Activated CD8-positive, alpha-beta memory T cell treated with anti-CD3 and anti-CD28 coated beads for 4 hours (primary cell): ENCODE data around the gene RASSF1.

ENCODE experiments used
- DNase-seq, 2 donors: peaks; one replicate each; pipeline ENCODE4 v3.0.0-alpha.2; 2020; ENCODE audit warnings: low read depth in 2 of 2

The RASSF1 gene

DNA sequence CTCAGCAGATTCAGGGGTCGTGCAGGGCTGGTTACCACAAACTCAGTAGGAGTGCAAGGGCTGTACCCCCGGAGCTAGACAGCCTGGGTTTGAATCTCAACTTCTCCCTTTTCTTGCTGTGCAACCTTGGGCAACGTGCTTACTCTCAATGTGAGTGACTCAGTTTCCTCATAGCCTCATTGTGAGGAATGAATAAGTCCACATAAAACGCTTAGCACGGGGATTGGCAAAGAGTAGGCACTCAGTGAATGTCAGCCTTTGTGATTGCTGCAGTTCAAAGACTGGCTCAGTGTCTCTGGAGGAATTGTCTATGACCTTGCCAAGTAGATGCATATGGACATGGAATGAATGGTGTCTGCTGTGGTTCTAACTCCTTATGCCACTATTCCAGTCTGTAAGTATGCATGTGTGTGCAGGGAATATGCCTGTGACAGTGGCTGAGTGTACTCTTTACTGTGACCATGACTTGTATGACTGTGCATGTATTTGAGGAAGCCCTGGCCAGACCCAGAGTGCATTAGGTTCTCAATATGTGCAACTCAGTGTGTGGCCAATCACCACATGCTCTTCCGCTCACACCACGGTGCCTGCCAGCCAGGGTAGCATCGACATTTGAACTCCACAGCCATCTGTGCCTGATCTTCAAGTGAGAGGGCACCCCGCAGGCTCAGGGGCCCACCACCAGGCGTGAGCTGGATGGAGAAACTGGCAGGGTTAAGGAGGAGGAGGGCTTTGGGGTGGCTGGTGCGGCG, 40.5 kb downstream of the RASSF1 start:
- DNase-seq, result no peak

DNA sequence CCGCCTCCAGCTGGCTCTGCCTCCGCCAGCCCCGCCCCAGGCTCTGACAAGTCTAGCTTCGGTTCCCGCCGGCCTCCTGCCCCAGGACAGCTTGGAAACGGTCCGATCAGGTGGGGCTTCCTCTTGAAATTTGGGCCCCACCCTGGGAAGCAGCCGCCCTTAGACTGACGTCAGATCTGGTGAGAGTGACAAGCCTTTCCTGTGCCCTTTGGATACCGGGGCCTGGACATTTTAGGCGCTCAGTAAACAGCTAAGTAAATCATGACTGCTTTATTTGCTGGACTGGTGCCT, 41.1 kb downstream of the RASSF1 start:
- DNase-seq, result no peak

GRCh38 chr3:50298836-50299637, 41.6 kb downstream of the RASSF1 start, which contains the start of the genes HYAL3 and NAA80:
HYAL3 (minus strand) TSS chr3:50299405; CDS start chr3:50295602, 3,803 bp downstream.
NAA80 (minus strand) TSS chr3:50299405; CDS start chr3:50297463, 1,942 bp downstream.
- peak; percentile 99 for DNase-seq

- no peak for DNase-seq
Measured at GRCh38 chr3:50297896-50298725, 42.5 kb downstream of the RASSF1 start.

DNA sequence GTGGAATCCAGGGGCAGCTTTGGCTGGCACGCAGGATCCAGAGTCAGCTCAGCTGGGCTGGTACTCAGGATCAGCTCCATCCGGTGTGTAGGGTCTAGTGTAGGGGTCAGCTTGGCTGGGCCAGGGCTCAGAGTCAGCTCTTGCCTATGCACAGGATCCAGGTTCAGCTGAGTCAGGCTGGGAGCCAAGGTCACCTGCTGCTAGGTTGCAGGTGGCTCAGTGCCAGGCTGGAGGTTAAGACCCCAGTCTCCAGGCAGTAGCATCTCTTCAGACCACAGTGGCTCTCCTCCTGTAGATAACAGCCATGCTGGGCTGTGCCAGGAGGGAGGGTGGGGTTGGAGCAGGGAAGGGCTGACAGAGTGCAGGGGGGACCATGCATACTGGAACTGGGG, 43.3 kb downstream of the RASSF1 start:
- DNase-seq, result no peak

DNA sequence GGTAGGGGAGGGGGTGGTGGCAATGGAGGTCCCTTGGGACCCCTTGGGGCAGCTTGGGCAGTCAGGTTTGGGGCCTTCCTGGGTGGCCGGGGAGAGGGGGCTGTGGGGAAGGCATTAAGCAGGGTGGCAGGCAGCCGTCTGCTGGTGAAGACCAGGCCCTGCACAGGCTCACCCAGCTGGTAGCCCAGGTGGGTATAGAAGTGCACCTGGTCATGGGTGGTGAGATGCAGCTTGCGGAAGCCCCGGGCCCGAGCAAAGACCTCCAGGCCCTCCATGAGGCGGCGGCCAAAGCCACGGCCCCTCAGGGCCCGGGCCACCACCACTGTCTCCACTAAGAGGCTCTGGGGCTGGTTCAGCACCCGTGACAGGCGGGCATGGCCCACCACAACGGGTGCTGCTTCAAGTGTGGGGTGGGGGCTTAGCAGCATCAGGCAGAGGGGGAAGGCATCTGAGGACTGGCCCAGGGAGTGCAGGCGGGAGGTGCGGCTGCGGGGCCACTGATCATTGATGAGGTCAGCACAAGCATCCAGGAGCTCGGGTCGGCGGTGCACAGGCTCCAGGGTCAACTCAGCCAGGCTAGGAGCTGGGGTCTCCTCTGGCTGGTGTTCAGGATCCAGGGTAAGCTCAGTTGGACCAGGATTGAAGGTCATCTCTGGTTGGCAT, 43.8 kb downstream of the RASSF1 start:
- DNase-seq, result no peak

DNA sequence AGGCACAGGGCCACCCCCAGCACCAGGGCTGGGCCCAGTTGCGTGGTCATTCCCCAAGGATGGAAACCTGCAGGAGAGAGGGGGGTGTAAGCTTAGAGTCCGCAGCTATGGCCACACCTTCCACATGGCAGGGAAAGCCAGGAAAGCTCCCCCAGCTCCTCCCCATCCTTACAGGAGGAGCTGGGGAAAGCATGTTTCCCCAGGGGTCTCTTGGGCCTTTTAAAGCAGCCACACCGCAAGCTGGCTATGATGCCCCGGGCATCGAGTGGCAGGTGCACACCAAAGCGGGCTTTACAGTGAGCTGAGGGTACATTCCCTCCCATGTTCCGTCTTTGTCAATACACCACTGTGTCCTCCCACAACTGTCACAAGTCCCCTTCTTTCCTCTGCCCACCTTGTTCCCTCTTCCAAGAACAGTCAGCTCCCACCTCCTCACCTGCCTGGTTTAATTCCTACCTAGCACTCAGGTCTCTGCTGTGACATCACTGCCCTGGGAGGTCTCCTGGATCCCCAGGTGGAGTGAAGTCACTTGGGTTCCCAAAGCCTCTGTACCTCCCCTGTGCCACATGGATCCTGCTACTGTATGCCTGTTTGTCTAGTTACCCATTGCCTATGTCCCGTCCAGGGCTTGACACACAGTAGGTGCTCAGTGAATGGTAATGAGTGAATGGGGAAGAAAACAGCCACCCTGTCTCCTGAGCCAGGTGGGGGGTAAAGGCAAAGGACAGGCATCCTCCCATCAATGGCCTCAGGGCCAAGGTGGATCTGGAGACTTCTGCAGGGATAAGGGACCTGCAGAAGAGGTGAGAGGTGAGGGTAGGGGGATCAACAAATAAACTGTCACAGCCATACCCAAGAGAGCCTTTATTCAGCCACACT, 44.8 kb downstream of the RASSF1 start:
- no peak for DNase-seq

- DNase-seq, result no peak
Measured at GRCh38 chr3:50294492-50295403, 45.9 kb downstream of the RASSF1 start.

GRCh38 chr3:50294089-50294488, 46.5 kb downstream of the RASSF1 start:
- no peak for DNase-seq

DNA sequence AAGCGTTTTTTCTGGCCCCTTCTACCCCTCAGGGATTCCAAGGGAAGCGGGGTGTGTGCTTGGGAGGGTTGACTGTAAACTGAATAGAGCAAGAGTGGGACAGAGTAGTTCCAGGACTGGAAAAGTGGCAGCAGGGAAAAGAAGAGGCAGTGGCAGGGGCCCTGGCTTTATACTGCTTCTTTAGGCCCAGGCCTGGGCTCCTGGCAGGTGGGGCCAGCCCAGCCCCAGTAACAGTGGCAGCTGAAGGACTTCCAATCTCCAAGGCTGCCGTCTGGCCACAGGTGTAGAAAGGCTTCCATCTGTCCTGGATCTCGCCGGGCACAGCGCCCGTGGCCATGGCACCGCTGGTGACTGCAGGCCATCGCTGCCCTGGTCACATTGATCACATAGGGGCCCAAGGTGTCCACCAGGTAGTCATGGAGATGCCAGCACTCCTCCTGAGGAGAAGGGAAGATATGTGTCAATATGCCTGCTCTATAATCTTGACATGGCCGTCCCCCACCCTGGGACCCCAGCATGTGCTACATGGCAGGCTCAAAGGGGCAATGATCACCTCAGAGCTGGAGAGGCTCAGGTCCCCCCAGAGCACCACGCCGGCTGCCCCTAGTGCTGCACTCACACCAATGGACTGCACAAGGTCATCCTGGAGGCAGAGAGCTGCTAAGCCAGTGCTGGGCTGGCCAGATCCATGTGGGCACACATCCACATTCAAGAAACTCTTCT, 47.4 kb downstream of the RASSF1 start:
- DNase-seq, result no peak

DNA sequence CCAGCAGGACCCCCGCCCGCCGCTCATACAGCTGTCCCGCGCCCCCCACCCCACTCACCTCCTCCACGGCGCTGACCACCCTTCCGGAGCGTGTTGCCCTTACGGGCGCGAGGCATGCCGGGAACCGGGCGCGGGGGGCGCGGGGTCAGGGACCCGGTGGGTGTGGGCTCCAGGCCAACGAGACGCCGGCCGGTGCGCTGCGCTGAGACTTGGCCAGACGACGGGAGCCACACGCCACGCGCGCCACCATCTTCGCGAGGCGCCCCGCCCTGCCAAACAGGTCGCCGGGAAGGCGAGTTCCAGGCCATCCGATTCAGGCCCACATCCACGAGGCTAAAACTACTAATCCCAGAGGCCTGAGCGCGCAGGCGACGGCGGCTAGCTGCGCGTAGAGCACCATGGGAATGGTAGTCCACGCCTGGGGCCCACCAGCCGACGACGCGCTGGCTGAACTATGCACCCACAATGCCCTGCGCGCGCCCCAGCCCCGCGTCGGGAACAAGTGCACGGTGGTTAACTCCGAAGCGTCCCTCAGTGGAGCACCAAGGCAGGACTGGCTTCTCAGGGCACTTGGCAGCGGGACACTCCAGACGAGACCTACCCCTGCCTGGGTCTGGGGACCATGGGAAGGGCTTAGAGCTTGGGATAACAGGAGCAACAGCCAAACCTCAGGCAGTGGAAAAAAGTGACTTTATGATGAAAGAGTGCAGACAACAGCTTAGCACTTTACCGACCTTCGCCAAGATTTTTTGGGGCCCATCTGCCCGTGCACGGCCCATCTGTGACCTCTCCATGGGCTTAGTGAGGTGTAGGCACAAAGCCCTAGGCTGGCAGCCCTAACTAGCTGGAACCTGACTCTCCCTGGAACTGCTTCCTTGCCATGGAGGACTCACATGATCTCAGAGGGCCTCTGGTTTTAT, 48.2 kb downstream of the RASSF1 start, which contains the start of gene IFRD2:
Gene IFRD2, minus strand, starts transcription at position 271 of the 920 bp plus-strand sequence. Its CDS starts 155 bp downstream, at position 116.
- peak; percentile 89 to 93 for DNase-seq

GRCh38 chr3:50290161-50290641, 50.4 kb downstream of the RASSF1 start:
- no peak for DNase-seq

DNA sequence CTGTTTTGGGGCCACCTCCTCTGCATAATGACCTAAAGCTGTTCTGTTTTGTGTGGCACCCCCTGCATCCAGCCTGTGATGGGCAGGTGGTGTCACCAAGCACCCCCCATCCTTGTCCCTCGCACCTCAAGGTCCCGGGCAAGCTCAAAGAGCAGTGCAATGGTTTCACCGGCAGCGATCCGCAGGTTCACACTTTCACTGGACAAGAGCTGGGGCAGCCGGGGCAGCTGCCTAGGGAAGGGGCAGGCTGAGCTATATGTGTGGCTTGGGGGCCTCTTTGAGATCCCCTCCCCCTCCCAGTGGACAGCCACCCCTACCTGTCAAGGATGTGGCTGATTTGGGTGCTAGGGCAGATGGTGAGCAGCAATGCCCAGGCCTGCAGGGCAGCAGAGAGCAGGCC, 51.5 kb downstream of the RASSF1 start:
- no peak for DNase-seq

DNA sequence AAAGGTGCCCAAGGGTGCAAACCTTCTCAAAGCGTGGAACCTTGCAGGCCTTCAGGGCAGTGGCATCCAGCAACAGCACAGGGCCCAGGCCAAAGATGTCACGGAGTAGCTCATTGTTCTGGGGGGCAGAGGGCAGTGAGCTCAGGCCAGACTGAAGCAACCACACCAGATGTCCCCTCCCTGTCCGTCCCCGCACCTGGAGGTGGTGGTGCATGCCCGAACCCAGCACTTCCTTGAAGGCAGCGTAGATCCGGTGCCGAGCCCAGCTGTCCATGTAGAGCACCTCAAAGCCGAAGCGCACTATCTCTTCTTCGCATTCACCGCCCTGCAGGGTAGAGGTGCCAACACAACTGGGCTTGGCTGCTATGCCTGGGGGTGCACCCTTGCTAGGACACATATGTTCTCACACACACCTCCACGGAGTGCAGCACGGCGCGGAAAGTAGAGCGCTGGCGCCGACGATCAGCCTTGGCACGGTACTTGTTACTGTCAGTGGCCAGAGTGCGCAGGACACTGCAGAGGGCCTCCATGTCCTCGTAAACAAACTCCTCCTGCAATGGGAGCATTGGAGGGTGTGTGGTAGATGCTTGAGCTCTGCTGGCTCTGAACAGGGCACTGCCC, 52.1 kb downstream of the RASSF1 start:
- DNase-seq, result no peak

DNA sequence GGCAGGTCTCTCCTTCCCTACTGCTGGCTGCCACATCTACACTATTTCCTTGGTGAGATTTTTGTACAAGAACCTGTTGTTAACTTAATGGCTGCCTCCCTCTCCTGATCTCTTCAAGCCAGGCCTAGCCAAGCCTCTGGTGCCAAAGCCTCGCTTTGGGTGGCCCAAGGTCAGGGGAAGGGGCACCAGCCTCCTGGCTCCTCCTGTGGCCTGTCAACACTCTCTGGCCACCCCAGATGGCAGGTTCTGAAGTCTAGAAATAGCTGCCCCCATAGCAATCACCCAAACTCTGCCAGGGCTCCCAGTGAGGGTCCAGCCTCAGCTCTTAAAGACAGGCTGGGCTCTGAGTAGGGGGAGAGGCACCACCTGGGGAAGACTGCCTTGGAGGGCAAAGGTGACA, 53.4 kb downstream of the RASSF1 start:
- no peak for DNase-seq

DNA sequence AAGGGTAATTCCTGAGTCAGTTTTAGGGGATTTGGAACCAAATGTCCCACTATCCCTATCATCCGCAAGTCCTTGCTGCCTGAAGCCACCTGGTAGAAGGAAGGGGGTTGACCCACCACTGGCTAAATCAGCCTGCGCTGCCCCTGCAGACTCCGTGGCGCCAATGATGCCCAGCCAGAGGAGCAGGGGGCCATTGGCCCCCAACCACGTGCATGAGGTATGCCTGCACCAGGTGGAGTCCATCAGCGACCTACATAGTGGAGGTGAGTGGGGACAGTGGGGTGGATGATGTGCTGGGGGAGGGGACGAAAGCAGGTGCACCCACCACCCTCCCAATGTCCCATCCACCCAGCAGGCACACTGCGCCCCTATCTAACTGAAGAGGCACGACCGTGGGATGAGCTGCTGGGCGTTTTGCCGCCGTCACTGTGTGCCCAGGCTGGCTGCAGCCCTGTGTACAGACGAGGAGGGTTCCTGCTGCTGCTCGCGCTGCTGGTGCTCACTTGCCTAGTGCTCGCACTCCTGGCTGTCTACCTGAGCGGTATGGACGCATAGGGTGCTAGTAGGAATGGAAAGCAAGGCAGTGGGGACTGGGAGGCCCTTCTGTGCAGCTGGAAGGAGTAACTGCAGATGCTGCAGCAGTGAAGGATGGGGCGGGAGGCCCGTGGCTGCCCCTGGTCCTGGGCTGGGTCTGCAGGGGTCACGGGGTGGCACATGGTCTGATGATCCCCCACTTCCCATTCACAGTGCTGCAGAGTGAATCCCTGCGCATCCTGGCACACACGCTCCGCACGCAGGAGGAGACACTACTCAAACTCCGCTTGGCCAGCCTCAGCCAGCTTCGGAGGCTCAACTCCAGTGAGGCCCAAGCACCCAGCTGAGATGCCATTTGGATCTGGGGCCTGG, 54.1 kb downstream of the RASSF1 start:
- no peak for DNase-seq
